Ascending aorta (tissue), 2 donors: ENCODE data around the gene SRRM5. TPM values are rescaled to one million over a fixed set of nuclear protein-coding genes. Genes with fewer than 3 reads are reported as not detected.

Source experiments
- DNase-seq, 2 donors: peaks; one replicate each; pipeline ENCODE4 v3.0.0-alpha.2; 2019; ENCODE audit warnings: low spot score in 2 of 2
- H3K27ac ChIP-seq, 2 donors: fragments of 200-600 bp; sonication (generic); one replicate each; pipeline ENCODE4 v1.5.1; 2016 to 2017; ENCODE audit warnings: mild to moderate bottlenecking in 1 of 2
- H3K27me3 ChIP-seq: fragments of 200-600 bp; sonication (generic); one replicate; pipeline ENCODE4 v1.5.1; 2017
- H3K36me3 ChIP-seq, 2 donors: fragments of 200-600 bp; sonication (generic); one replicate each; pipeline ENCODE4 v1.5.1; 2016
- H3K4me1 ChIP-seq, 2 donors: fragments of 200-600 bp; sonication (generic); one replicate each; pipeline ENCODE4 v1.5.1; 2016 to 2017; ENCODE audit warnings: mild to moderate bottlenecking in 1 of 2
- H3K4me3 ChIP-seq, 2 donors: fragments of 200-600 bp; sonication (generic); one replicate each; pipeline ENCODE4 v1.5.1; 2016 to 2017; ENCODE audit warnings: mild to moderate bottlenecking in 1 of 2
- H3K9me3 ChIP-seq, 2 donors: fragments of 200-600 bp; sonication (generic); one replicate each; pipeline ENCODE4 v1.5.1; 2016
- intact Hi-C: fragments of 100-400 bp; cut with DNase I; formaldehyde crosslinking; loops from one replicate; pipeline ENCODE4 v1.15.1; 2023
- total RNA-seq: library from RNA; depleted of rRNA; stranded (reverse); fragments of >200 nt; gene quantifications from one replicate; pipeline ENCODE4 v1.1.0, GENCODE V29; 2016
- TF ChIP-seq, protein P1 (sequence below), 3 experiments: fragments of 200-600 bp in 2 of 3; fragments of 450-650 bp in 1 of 3; sonication (generic) in 2 of 3; IDR thresholded peaks; one replicate each; pipeline ENCODE4 v1.5.1; 2016 to 2019; ENCODE audit warnings: antibody characterized with exemption in 3 of 3, mild to moderate bottlenecking in 1 of 3, moderate library complexity in 1 of 3

The SRRM5 gene
- total RNA-seq, 1 donor from 2014 or later: 0.32 TPM

- peak; percentile 27 to 71 for DNase-seq
- Histone ChIP-seq H3K9me3 (no peaks in the 10 kb centered on the region), H3K27me3 (no peaks in the 10 kb centered on the region), H3K36me3 (no peaks in the 10 kb centered on the region), H3K4me1 (peaks cover 0 to 7% of the 10 kb centered on the region in 2 donors), H3K4me3 (no peak overlapping the region), H3K27ac (no peak overlapping the region)
- TF ChIP-seq, protein P1, sequence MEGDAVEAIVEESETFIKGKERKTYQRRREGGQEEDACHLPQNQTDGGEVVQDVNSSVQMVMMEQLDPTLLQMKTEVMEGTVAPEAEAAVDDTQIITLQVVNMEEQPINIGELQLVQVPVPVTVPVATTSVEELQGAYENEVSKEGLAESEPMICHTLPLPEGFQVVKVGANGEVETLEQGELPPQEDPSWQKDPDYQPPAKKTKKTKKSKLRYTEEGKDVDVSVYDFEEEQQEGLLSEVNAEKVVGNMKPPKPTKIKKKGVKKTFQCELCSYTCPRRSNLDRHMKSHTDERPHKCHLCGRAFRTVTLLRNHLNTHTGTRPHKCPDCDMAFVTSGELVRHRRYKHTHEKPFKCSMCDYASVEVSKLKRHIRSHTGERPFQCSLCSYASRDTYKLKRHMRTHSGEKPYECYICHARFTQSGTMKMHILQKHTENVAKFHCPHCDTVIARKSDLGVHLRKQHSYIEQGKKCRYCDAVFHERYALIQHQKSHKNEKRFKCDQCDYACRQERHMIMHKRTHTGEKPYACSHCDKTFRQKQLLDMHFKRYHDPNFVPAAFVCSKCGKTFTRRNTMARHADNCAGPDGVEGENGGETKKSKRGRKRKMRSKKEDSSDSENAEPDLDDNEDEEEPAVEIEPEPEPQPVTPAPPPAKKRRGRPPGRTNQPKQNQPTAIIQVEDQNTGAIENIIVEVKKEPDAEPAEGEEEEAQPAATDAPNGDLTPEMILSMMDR (IDR thresholded peaks at IDR 0.05): no peak
- intact Hi-C loops: no loop called here
Measured at GRCh38 chr19:43624933-43625332, 13.0 kb downstream of the SRRM5 start.

DNA sequence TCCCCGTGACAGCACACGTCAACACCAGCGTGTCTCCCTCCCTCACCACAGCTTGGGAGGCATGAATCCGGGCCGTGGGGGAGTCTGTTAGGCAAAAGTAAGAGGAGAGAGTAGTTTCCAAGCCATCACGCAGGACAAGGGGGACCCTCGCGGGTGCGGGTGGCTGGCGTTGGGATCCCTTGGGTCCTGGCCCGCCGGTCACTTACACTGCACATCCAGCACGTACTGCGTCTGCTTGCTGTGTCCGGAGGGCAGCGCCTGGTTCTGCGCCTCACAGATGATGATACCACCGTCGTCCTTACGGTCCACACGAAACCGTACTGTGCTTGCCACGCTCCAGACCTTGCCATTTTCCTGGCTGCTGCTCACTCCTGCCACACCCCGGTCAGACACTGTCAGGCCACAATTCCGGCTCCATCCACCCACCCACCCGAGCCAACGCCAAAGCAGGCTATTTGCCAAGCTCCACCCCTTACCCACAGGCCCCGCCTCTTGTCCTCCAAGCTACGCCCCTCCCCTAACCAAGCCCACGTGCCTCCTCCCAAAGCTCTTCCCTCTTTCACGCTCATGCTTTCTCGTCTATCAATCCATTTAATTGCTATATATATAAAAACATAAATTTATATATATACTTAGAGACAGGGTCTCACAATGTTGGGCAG, 14.2 kb downstream of the SRRM5 start:
- DNase-seq: no peak
- H3K27ac ChIP-seq: no peak overlapping the region
- no peaks in the 10 kb centered on the region for H3K9me3 ChIP-seq
- H3K4me1 ChIP-seq: no peaks in the 10 kb centered on the region
- intact Hi-C loops: no loop called here
- no peak overlapping the region for H3K4me3 ChIP-seq
- TF ChIP-seq, protein P1 (IDR thresholded peaks at IDR 0.05): no peak
- no peaks in the 10 kb centered on the region for H3K27me3 ChIP-seq
- H3K36me3 ChIP-seq: no peaks in the 10 kb centered on the region

DNA sequence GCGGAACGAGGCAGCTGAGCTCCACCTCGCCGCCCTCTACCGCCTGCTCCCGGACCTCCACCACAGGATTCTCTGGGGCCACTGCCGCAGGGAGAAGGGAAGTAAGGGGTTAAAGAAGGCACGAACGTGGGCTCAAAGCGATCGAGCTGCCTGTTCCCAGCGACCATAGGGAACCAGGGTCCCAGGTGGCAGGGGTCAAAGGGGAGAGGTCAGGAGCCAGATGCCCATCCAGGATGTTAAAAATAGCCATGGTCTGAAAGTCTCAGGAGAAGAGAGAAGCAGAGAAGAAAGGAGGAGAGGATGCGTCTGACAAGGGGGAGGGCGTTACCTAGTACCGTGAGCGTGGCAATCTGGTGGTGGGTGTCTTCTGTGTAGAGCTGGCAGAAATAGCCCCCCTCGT, 14.9 kb downstream of the SRRM5 start:
- Histone ChIP-seq H3K4me1 (no peaks in the 10 kb centered on the region), H3K4me3 (no peak overlapping the region), H3K36me3 (no peaks in the 10 kb centered on the region), H3K27me3 (no peaks in the 10 kb centered on the region), H3K9me3 (no peaks in the 10 kb centered on the region), H3K27ac (no peak overlapping the region)
- intact Hi-C loops: no loop called here
- TF ChIP-seq, protein P1 (IDR thresholded peaks at IDR 0.05): no peak
- DNase-seq: no peak

GRCh38 chr19:43628646-43629326, 16.9 kb downstream of the SRRM5 start:
- H3K27ac ChIP-seq: no peak overlapping the region
- no peak overlapping the region for H3K4me3 ChIP-seq
- no peaks in the 10 kb centered on the region for H3K9me3 ChIP-seq
- no peaks in the 10 kb centered on the region for H3K36me3 ChIP-seq
- H3K4me1 ChIP-seq: no peaks in the 10 kb centered on the region
- DNase-seq: no peak
- no peaks in the 10 kb centered on the region for H3K27me3 ChIP-seq
- intact Hi-C loops: no loop called here
- TF ChIP-seq, protein P1 (IDR thresholded peaks at IDR 0.05): no peak

DNA sequence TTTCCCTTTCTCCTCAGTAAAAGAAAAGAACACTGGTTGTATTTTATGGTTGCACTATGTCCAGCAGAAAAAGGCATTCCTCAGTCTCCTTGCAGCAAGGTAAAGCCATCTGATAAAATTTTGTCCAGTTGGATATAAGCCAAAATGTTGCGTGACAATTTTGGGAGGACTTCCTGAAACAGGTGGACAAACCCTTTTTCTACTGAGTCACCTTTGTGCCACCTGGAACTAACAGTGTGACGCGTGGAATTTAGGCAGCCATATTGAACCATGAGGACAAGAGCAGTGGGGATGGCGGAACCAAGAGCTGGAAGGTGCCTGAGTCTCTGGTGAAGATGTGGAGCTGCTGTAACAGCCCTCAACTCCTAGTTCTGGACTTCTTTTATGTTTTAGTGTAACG, 19.6 kb downstream of the SRRM5 start:
- H3K4me1 ChIP-seq: no peaks in the 10 kb centered on the region
- H3K36me3 ChIP-seq: no peaks in the 10 kb centered on the region
- no peaks in the 10 kb centered on the region for H3K9me3 ChIP-seq
- TF ChIP-seq, protein P1 (IDR thresholded peaks at IDR 0.05): no peak
- no peak for DNase-seq
- no peak overlapping the region for H3K27ac ChIP-seq
- intact Hi-C loops: no loop called here
- H3K27me3 ChIP-seq: no peaks in the 10 kb centered on the region
- H3K4me3 ChIP-seq: no peak overlapping the region
